HUES6 (cell line): Measurements from ENCODE around the gene HS3ST3A1.

ENCODE experiments used
- H3K27ac ChIP-seq: 2 replicates; pipeline ENCODE4 v1.7.0; 2013; ENCODE audit warnings: low read depth, mild to moderate bottlenecking, low read length, inconsistent platforms
- H3K27me3 ChIP-seq: 2 replicates; pipeline ENCODE4 v1.6.1; 2013; ENCODE audit warnings: low read length; ENCODE audit not compliant: control insufficient read depth, insufficient read depth
- H3K36me3 ChIP-seq: 2 replicates; pipeline ENCODE4 v1.6.1; 2013; ENCODE audit warnings: low read length; ENCODE audit not compliant: control insufficient read depth, insufficient read depth
- H3K4me1 ChIP-seq: 2 replicates; pipeline ENCODE4 v1.6.1; 2013; ENCODE audit warnings: low read length; ENCODE audit not compliant: control insufficient read depth, insufficient read depth
- H3K4me3 ChIP-seq: 2 replicates; pipeline ENCODE4 v1.5.1; 2013; ENCODE audit warnings: low read depth, low read length
- H3K9ac ChIP-seq: one replicate; pipeline ENCODE4 v1.6.1; 2013; ENCODE audit warnings: mild to moderate bottlenecking, low read length
- H3K9me3 ChIP-seq: 2 replicates; pipeline ENCODE4 v1.6.1; 2013; ENCODE audit warnings: low read depth, low read length; ENCODE audit not compliant: control insufficient read depth, insufficient read depth

The HS3ST3A1 gene

DNA sequence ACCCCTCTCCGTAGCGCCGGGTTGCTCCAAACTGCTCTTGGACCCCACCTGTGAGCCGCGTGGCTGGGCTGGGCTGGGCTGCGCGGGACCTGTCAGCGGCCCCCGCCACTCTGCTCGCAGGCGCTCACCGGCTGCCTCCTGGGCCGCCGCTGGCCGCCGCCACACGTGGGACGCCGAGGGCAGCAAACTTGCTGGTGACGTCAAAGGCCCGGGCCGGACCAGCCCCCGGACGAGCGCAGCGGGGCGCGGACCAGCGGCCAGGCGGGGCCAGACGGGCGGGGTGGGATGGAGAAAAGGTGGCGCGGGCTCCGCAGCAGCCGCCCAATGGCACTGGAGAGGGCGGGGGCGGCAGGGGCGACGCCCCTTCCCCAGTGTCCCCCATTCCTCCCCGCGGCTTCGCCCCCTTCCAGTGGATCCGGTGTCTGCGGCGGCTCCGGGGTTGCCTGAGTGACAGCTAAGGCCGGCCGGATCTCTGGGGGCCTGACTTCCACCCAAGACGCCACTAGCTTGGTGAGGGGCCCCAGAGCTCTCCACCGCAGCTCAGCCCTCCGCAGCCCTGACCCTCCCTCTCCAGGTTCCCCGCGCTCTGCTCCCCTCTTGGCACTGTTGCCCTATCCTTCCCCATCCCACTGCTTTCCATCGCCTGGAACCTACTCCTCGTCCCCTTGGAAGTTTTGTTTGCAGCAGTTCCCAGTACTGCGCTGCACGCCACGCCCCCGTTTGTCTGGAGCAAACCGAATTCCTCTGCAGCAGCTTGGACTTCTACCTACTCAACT lies at the start of gene HS3ST3A1:
HS3ST3A1 (minus strand) TSS at position 154 of the 776 bp plus-strand sequence. CDS start 800 bp downstream, outside the sequence.
- Histone ChIP-seq H3K4me3 (peak within 1 kb of the TSS; percentile 70), H3K27ac (peak within 1 kb of the TSS; percentile 15; the same call in 1 of the 2 replicates), H3K27me3 (peaks cover 24% of the 10 kb centered on the region), H3K36me3 (no peaks in the 10 kb centered on the region), H3K9me3 (no peaks in the 10 kb centered on the region), H3K9ac (peak within 1 kb of the TSS; percentile 72), H3K4me1 (peaks cover 12% of the 10 kb centered on the region; the same call in 1 of the 2 replicates)

DNA sequence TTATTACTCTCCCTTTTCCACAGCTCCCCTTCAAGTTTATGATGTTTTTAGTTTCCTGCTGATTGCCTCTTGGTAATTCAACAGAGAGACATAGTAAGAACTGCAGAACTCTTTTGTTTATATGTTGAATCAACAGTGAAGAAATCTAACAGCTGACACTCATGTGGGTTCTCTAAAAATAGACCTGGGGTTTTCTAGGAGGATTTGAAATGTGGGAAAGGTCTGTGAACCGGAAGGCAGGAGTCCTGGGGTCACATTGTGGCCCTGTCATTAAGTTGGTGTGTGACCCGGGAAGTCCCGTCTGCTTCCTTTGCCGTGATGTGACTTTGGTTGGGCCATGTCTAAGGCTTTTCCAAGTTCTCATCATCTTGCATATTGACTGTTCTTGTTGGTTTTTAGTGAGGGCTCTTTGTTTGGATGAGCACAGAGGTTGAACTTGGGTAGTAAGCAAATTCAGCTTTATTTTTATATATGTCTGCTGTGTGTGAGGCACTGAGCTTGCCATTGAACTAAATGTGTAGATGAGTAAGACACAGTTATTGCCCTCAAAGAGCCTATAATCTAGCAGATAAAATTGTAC lies 48.5 kb upstream of the HS3ST3A1 start:
- Histone ChIP-seq H3K4me1 (peaks cover 7% of the 10 kb centered on the region; the same call in 1 of the 2 replicates), H3K9me3 (no peaks in the 10 kb centered on the region), H3K4me3 (no peak overlapping the region), H3K27ac (no peak overlapping the region), H3K36me3 (no peaks in the 10 kb centered on the region), H3K27me3 (no peaks in the 10 kb centered on the region), H3K9ac (no peak overlapping the region)

DNA sequence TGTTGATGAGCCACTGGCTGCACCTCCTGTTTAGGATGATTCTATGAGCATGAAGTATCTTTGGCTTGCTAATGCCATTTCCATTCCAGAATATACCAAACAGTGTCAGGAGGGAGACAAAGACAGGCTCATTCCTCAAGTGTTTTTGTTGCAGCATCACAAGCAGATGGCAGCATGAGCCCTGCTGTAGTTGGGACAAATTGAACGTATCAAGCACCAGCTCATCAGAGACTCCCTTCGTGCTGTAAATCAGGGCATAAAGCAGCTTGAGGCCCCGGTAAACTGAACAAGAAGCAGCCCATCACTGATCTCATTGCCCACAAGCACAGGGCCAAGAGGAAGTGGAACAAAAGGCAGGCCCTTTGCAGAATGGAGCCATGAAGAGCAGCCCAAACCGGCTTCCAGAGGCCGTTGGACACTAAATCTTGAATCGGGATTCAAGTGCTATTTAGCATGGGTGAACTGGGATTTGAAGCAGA lies 45.9 kb upstream of the HS3ST3A1 start:
- no peak overlapping the region for H3K9ac ChIP-seq
- H3K4me3 ChIP-seq, result no peak overlapping the region
- H3K4me1 ChIP-seq, result peaks cover 18% of the 10 kb centered on the region
- H3K36me3 ChIP-seq, result no peaks in the 10 kb centered on the region
- no peak overlapping the region for H3K27ac ChIP-seq
- H3K9me3 ChIP-seq, result no peaks in the 10 kb centered on the region
- no peaks in the 10 kb centered on the region for H3K27me3 ChIP-seq

DNA sequence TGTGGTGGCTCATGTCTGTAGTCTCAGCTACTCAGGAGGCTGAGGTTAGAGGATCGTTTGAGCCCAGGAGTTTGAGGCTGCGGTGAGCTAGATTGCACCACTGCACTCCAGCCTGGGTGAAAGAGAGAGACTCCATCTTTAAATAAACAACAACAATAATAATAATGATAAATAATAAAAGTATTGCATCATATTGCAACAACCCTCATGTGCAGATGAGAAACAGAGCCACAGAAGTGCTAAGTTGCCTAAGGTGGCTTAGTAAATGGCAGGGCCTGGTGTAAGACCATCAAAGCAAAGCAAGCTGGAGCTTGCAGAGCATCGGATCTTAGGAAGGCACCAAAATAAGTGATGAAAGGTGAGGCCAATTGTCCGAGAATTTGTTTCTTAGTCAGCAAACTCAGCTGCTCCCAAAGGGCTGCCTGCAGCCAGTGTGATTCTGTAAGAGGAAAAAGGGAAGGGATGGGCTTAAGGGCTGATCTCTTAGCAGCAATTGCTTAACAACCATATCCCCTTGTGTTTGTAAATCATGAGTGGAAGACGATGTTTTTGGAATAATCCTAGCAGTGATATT lies 45.3 kb upstream of the HS3ST3A1 start:
- H3K27ac ChIP-seq, result no peak overlapping the region
- H3K36me3 ChIP-seq, result no peaks in the 10 kb centered on the region
- no peak overlapping the region for H3K9ac ChIP-seq
- no peaks in the 10 kb centered on the region for H3K9me3 ChIP-seq
- H3K4me1 ChIP-seq, result peaks cover 18% of the 10 kb centered on the region
- no peaks in the 10 kb centered on the region for H3K27me3 ChIP-seq
- H3K4me3 ChIP-seq, result no peak overlapping the region

DNA sequence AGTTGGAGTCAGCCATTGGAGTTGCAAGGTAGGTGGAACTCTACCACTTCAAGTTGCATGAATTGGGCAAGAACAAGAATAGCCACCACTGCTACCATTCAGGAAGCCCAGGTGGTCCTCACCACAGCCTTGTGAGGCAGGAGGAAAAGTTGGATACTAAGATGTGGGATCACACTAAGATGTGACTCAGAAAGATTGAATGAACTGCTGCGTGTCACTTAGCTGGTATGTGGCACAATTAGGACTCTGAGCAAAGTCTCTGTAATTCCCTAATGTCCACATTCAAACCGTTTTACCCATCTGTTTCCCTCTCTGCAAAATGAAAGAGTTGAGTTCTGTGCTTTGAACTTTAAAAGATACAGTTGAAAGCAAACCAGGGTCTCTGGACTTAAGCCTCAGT lies 44.7 kb upstream of the HS3ST3A1 start:
- Histone ChIP-seq H3K4me1 (peaks cover 18% of the 10 kb centered on the region), H3K27ac (no peak overlapping the region), H3K9me3 (no peaks in the 10 kb centered on the region), H3K9ac (no peak overlapping the region), H3K36me3 (no peaks in the 10 kb centered on the region), H3K4me3 (no peak overlapping the region), H3K27me3 (no peaks in the 10 kb centered on the region)

DNA sequence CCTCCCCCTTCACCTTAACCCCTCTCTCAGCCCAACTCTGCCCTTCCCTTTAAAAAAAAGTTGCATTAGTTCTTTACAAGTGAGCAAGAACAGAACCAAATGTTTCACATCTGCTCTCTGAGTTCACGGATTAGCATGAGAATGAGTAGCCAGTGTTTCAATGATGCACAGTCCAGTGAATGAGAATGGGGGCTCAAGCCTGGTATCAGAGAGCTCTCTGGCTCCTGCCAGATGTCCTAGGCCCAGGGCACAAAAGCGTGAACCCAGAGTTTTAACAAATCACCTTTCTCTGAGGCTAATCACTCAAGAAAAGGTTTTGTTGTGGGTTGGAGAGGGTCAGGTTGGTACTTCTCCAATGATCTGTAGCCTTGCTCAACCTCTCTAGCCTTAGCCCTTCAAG lies 41.5 kb upstream of the HS3ST3A1 start:
- Histone ChIP-seq H3K36me3 (no peaks in the 10 kb centered on the region), H3K27ac (no peak overlapping the region), H3K9me3 (no peaks in the 10 kb centered on the region), H3K27me3 (no peaks in the 10 kb centered on the region), H3K4me1 (peaks cover 36% of the 10 kb centered on the region), H3K4me3 (no peak overlapping the region), H3K9ac (no peak overlapping the region)

DNA sequence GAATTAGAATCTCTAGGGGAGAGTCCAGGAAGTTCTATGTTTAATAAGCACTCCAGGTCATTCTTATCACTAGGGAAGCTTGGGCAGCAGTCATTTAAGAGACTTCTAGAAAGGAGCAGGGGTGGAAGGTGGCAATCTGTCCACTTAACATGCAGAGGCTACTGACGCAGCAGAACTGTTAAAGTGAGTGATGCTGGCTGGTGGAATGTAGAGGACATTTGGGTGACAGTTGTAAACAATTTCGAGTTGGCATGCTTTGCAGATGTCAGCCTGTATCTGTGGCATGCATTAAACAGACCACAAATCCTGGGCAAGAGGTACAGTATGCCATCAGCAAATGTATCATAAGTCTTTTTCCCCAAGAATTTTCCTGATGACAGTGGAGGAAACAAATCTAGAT lies 40.5 kb upstream of the HS3ST3A1 start:
- peaks cover 31% of the 10 kb centered on the region for H3K4me1 ChIP-seq

DNA sequence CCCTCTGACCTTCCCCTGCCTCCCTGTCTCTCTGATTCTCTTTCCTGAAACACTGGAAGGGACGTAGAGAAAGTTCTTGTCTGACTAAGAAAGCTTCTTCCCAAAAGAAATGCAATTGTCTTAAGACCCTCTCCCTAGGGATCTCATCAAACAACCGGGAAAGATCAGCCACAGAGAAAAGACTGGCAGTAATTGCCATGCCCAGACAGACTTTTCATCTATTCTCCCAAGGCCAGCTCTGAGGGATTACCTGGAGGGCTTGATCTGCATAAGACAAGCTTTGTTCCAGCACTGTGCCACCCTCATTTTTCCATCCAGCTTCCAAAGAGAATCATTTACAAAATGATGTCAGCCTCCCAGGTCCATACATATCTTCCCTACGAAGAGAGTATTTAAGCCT lies 38.8 kb upstream of the HS3ST3A1 start:
- Histone ChIP-seq H3K36me3 (no peaks in the 10 kb centered on the region), H3K27me3 (no peaks in the 10 kb centered on the region), H3K27ac (0 out of 2 replicates have a peak overlapping the region, but pooled peaks have one; percentile 13), H3K9ac (no peak overlapping the region), H3K4me3 (no peak overlapping the region), H3K4me1 (peaks cover 32% of the 10 kb centered on the region), H3K9me3 (no peaks in the 10 kb centered on the region)

More for the DNA sequence above, 40.5 kb upstream of the HS3ST3A1 start:
- Histone ChIP-seq H3K36me3 (no peaks in the 10 kb centered on the region), H3K27ac (no peak overlapping the region), H3K9me3 (no peaks in the 10 kb centered on the region), H3K27me3 (no peaks in the 10 kb centered on the region), H3K4me3 (no peak overlapping the region), H3K9ac (no peak overlapping the region)

DNA sequence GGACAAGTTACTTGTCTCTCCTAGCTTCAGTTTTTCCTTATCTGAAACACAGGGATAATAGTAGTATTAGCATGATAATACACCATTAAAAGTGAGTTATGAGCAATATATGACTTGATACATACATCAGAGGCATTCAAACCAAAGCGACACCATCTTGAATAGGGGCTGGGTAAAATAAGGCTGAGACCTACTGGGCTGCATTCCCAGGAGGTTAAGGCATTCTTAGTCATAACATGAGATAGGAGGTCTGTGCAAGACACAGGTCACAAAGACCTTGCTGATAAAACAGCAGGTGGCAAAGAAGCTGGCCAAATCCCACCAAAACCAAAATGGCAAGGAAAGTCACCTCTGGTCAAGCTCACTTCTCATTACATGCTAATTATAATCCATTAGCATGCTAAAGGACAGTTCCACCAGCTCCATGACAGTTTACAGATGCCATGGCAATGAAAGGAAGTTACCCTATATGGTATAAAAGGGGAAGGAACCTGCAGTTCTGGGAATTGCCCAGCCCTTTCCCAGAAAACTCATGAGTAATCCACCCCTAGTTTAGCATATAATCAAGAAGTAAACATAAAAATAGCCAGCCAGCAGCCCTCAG lies 37.2 kb upstream of the HS3ST3A1 start:
- H3K4me3 ChIP-seq, result no peak overlapping the region
- no peak overlapping the region for H3K9ac ChIP-seq
- H3K27ac ChIP-seq, result no peak overlapping the region
- no peaks in the 10 kb centered on the region for H3K27me3 ChIP-seq
- H3K4me1 ChIP-seq, result peaks cover 32% of the 10 kb centered on the region
- no peaks in the 10 kb centered on the region for H3K36me3 ChIP-seq
- H3K9me3 ChIP-seq, result no peaks in the 10 kb centered on the region

DNA sequence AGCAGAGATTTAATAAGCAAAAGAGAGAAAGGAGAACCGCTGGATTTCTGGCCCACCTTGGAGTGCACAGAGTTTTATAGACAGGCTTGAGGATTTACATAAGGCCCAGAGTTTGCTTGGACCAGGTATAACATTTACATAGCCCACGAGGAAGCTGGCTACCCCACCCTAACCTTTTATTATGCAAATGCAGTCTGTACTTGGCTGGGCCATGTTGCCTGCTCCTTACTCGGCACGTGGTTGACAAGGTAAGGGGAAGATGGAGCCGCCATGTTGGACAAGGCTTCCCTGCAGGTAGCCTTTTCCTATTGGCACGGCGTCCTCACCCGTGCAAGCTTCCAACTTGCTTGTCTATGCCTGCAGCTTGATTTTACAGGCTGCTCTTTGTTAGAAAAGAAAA lies 35.2 kb upstream of the HS3ST3A1 start:
- no peak overlapping the region for H3K27ac ChIP-seq
- no peak overlapping the region for H3K9ac ChIP-seq
- no peaks in the 10 kb centered on the region for H3K27me3 ChIP-seq
- H3K4me1 ChIP-seq, result peaks cover 20% of the 10 kb centered on the region
- no peak overlapping the region for H3K4me3 ChIP-seq
- H3K36me3 ChIP-seq, result no peaks in the 10 kb centered on the region
- no peaks in the 10 kb centered on the region for H3K9me3 ChIP-seq

DNA sequence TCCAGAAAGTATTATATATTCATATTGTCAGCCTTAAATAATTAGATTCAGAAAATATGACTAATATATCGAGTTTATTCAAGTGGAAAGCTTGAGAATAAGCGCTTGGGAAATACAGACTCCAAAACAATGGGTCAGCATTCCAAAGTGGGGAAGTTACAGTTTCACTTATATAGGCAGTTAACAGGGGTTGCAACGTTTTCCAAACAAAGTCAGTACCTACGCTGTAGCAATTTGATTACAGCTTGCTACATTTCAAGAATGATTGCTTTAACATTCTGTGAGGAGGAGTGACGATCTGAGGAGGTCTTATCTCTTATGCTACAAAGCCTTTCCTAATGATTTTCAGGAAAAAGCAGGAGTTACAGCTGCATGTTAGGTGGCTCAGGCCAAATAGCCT lies 34.2 kb upstream of the HS3ST3A1 start:
- Histone ChIP-seq H3K9ac (no peak overlapping the region), H3K4me1 (peaks cover 20% of the 10 kb centered on the region), H3K36me3 (no peaks in the 10 kb centered on the region), H3K9me3 (no peaks in the 10 kb centered on the region), H3K27me3 (no peaks in the 10 kb centered on the region), H3K4me3 (no peak overlapping the region), H3K27ac (no peak overlapping the region)
